Neuron (in vitro differentiated cells): ENCODE data around the gene NAP1L4.

Source experiments
- H2AFZ ChIP-seq: one replicate; pipeline ENCODE4 v1.6.1; 2013; ENCODE audit warnings: low read depth, mild to moderate bottlenecking, inconsistent platforms, low read length, moderate library complexity
- H3K27me3 ChIP-seq: one replicate; pipeline ENCODE4 v1.6.1; 2013; ENCODE audit warnings: low read length; ENCODE audit not compliant: insufficient read depth
- H3K36me3 ChIP-seq: one replicate; pipeline ENCODE4 v1.6.1; 2013; ENCODE audit warnings: low read length; ENCODE audit not compliant: insufficient read depth
- H3K4me1 ChIP-seq: one replicate; pipeline ENCODE4 v1.6.1; 2013; ENCODE audit warnings: low read length; ENCODE audit not compliant: insufficient read depth
- H3K4me3 ChIP-seq: 2 replicates; pipeline ENCODE4 v1.5.1; 2013; ENCODE audit warnings: mild to moderate bottlenecking, low read length, moderate library complexity
- H3K9me3 ChIP-seq: one replicate; pipeline ENCODE4 v1.6.1; 2013; ENCODE audit warnings: low read length

The NAP1L4 gene

GRCh38 chr11:2992234-2992996, at the start of gene NAP1L4:
NAP1L4 (minus strand) TSS chr11:2992329; CDS start chr11:2979220, 13,109 bp downstream.
- H3K36me3 ChIP-seq: peaks cover 2% of the 10 kb centered on the region
- H3K9me3 ChIP-seq: no peaks in the 10 kb centered on the region
- peaks cover 32% of the 10 kb centered on the region for H3K4me1 ChIP-seq
- no peaks in the 10 kb centered on the region for H3K27me3 ChIP-seq
- H2AFZ ChIP-seq: peak within 1 kb of the TSS; percentile 90
- H3K4me3 ChIP-seq: peak within 1 kb of the TSS; percentile 75

GRCh38 chr11:3040881-3041280, 48.8 kb upstream of the NAP1L4 start:
- no peak overlapping the region for H3K4me3 ChIP-seq
- H3K4me1 ChIP-seq: no peaks in the 10 kb centered on the region
- no peaks in the 10 kb centered on the region for H3K27me3 ChIP-seq
- H3K9me3 ChIP-seq: no peaks in the 10 kb centered on the region
- H2AFZ ChIP-seq: no peak overlapping the region
- peaks cover 61% of the 10 kb centered on the region for H3K36me3 ChIP-seq

- no peak overlapping the region for H3K4me3 ChIP-seq
- peaks cover 63% of the 10 kb centered on the region for H3K36me3 ChIP-seq
- no peaks in the 10 kb centered on the region for H3K9me3 ChIP-seq
- H3K4me1 ChIP-seq: no peaks in the 10 kb centered on the region
- H2AFZ ChIP-seq: no peak overlapping the region
- H3K27me3 ChIP-seq: no peaks in the 10 kb centered on the region
These were observed 45.8 kb upstream of the NAP1L4 start for GRCh38 chr11:3037945-3038271.

GRCh38 chr11:3037040-3037944, 45.2 kb upstream of the NAP1L4 start:
- Histone ChIP-seq H3K4me1 (no peaks in the 10 kb centered on the region), H3K9me3 (no peaks in the 10 kb centered on the region), H3K27me3 (no peaks in the 10 kb centered on the region), H2AFZ (no peak overlapping the region), H3K36me3 (peaks cover 69% of the 10 kb centered on the region), H3K4me3 (no peak overlapping the region)

- no peak overlapping the region for H2AFZ ChIP-seq
- no peaks in the 10 kb centered on the region for H3K27me3 ChIP-seq
- no peaks in the 10 kb centered on the region for H3K9me3 ChIP-seq
- H3K4me1 ChIP-seq: no peaks in the 10 kb centered on the region
- H3K4me3 ChIP-seq: no peak overlapping the region
- peaks cover 67% of the 10 kb centered on the region for H3K36me3 ChIP-seq
These were observed 44.3 kb upstream of the NAP1L4 start for GRCh38 chr11:3036419-3036818.

GRCh38 chr11:3035333-3035732, 43.2 kb upstream of the NAP1L4 start:
- no peaks in the 10 kb centered on the region for H3K9me3 ChIP-seq
- H3K36me3 ChIP-seq: peaks cover 65% of the 10 kb centered on the region
- H3K27me3 ChIP-seq: no peaks in the 10 kb centered on the region

GRCh38 chr11:3030289-3031070, 38.4 kb upstream of the NAP1L4 start:
- H3K4me1 ChIP-seq: no peaks in the 10 kb centered on the region
- H3K4me3 ChIP-seq: no peak overlapping the region
- no peaks in the 10 kb centered on the region for H3K9me3 ChIP-seq
- peaks cover 60% of the 10 kb centered on the region for H3K36me3 ChIP-seq
- H3K27me3 ChIP-seq: no peaks in the 10 kb centered on the region
- H2AFZ ChIP-seq: no peak overlapping the region

More at GRCh38 chr11:3035333-3035732, 43.2 kb upstream of the NAP1L4 start:
- H3K4me1 ChIP-seq: no peaks in the 10 kb centered on the region
- no peak overlapping the region for H2AFZ ChIP-seq
- H3K4me3 ChIP-seq: no peak overlapping the region

GRCh38 chr11:3028813-3029212, 36.7 kb upstream of the NAP1L4 start:
- Histone ChIP-seq H3K4me1 (no peaks in the 10 kb centered on the region), H3K36me3 (peaks cover 57% of the 10 kb centered on the region), H3K4me3 (no peak overlapping the region), H3K27me3 (no peaks in the 10 kb centered on the region), H2AFZ (no peak overlapping the region), H3K9me3 (no peaks in the 10 kb centered on the region)

GRCh38 chr11:3026803-3027202, 34.7 kb upstream of the NAP1L4 start:
- no peaks in the 10 kb centered on the region for H3K9me3 ChIP-seq
- no peaks in the 10 kb centered on the region for H3K27me3 ChIP-seq
- no peaks in the 10 kb centered on the region for H3K4me1 ChIP-seq
- H2AFZ ChIP-seq: no peak overlapping the region
- peaks cover 55% of the 10 kb centered on the region for H3K36me3 ChIP-seq
- H3K4me3 ChIP-seq: no peak overlapping the region

- H3K4me3 ChIP-seq: no peak overlapping the region
- H3K27me3 ChIP-seq: no peaks in the 10 kb centered on the region
- no peaks in the 10 kb centered on the region for H3K9me3 ChIP-seq
- H3K4me1 ChIP-seq: no peaks in the 10 kb centered on the region
- peaks cover 47% of the 10 kb centered on the region for H3K36me3 ChIP-seq
- no peak overlapping the region for H2AFZ ChIP-seq
These were observed 30.9 kb upstream of the NAP1L4 start for GRCh38 chr11:3022982-3023381.

GRCh38 chr11:3022300-3022967, 30.3 kb upstream of the NAP1L4 start:
- peaks cover 52% of the 10 kb centered on the region for H3K36me3 ChIP-seq
- H3K9me3 ChIP-seq: no peaks in the 10 kb centered on the region
- H3K4me1 ChIP-seq: no peaks in the 10 kb centered on the region
- H2AFZ ChIP-seq: no peak overlapping the region
- H3K4me3 ChIP-seq: no peak overlapping the region
- no peaks in the 10 kb centered on the region for H3K27me3 ChIP-seq

- H3K4me1 ChIP-seq: no peaks in the 10 kb centered on the region
- H3K9me3 ChIP-seq: no peaks in the 10 kb centered on the region
- peaks cover 48% of the 10 kb centered on the region for H3K36me3 ChIP-seq
- H2AFZ ChIP-seq: no peak overlapping the region
- H3K27me3 ChIP-seq: no peaks in the 10 kb centered on the region
- no peak overlapping the region for H3K4me3 ChIP-seq
These were observed 29.0 kb upstream of the NAP1L4 start for GRCh38 chr11:3021125-3021524.
